ENCODE measurements around the gene PLPP4.

DNA sequence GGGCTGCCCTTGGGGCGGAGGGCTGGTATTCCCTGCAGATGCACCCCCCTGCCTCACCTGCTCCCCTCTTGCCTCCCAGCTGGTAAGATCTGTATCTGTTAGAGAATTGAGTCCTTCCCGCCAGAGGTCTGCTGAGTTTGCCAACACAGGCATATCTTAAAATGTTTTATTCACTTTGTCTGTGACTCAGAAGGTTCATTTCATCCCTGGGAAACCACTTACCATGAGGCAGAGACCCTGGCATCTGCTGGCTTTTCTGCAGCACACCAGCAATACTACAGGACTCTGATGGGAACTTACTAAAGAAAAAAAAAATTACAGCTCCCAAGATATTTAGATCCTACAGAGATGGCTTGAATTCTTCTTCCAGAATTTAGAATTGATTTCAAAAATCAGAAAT is 131.3 kb downstream of the PLPP4 start:
- TF ChIP-seq CTCF (IDR thresholded peaks at IDR 0.05; ENCODE audit: extremely low read depth in 1 of 2, insufficient read depth in 1 of 2, low read depth in 1 of 2, low read length in 2 of 2), result no peak
- TF ChIP-seq, protein P1, sequence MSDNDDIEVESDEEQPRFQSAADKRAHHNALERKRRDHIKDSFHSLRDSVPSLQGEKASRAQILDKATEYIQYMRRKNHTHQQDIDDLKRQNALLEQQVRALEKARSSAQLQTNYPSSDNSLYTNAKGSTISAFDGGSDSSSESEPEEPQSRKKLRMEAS (IDR thresholded peaks at IDR 0.05; ENCODE audit: insufficient read depth, insufficient read length), result no peak
- no peak for TF ChIP-seq JUN (IDR thresholded peaks at IDR 0.05; ENCODE audit: borderline replicate concordance, insufficient read depth, insufficient read length, low read depth)
- no peak for TF ChIP-seq EZH2 (IDR thresholded peaks at IDR 0.05; ENCODE audit: borderline replicate concordance, low read depth, low read length, severe bottlenecking)
- no peak for TF ChIP-seq POLR2A (IDR thresholded peaks at IDR 0.05; ENCODE audit: low read depth, low read length)
- no peak for TF ChIP-seq POLR2AphosphoS5 (IDR thresholded peaks at IDR 0.05; ENCODE audit: insufficient read depth, low read depth, low read length)
- TF ChIP-seq GATA2 (IDR thresholded peaks at IDR 0.05; ENCODE audit: insufficient read depth, insufficient read length, low read depth, low read length), result no peak
- no peak for TF ChIP-seq MYC (IDR thresholded peaks at IDR 0.05; ENCODE audit: low read depth, low read length)
- TF ChIP-seq FOS (IDR thresholded peaks at IDR 0.05; ENCODE audit: borderline replicate concordance, insufficient read depth, low read length), result no peak
